Measurements from ENCODE around the gene TMTC4.

The TMTC4 gene

GRCh38 chr13:100645382-100645781, 29.2 kb downstream of the TMTC4 start:
- Histone ChIP-seq H3K4me3 (ENCODE audit: low read depth, low read length) (no peak overlapping the region), H3K36me3 (ENCODE audit: control insufficient read depth in 2 of 2, insufficient read depth in 1 of 2, low read length in 2 of 2) (peaks cover 0 to 4% of the 10 kb centered on the region in 2 experiments; a peak in 2 of 3 replicates), H3K9me3 (ENCODE audit: control insufficient read depth, insufficient read depth, low read depth, low read length) (no peaks in the 10 kb centered on the region), H3K27ac (ENCODE audit: extremely low read depth, low read depth, low read length) (no peak overlapping the region), H3K4me1 (ENCODE audit: control insufficient read depth, insufficient read depth, low read length) (no peaks in the 10 kb centered on the region)
- ChIA-PET CTCF (interaction anchor here (0.7 to 0.8 kb wide), 2 partner anchors 20 to 827 kb away, joined by 3 to 4 read pairs; no protein-coding TSS in a partner anchor), POLR2A (no interaction called here)
- no peak for TF ChIP-seq ZXDB (tag by site-specific recombination; IDR thresholded peaks at IDR 0.05)
- no peak for TF ChIP-seq CTCF (tag by site-specific recombination; IDR thresholded peaks at IDR 0.05)
- TF ChIP-seq ZNF544 (tag by site-specific recombination; IDR thresholded peaks at IDR 0.05): no peak
- TF ChIP-seq ZNF488 (tag by site-specific recombination; IDR thresholded peaks at IDR 0.05): no peak
- TF ChIP-seq ZNF10 (tag by site-specific recombination; IDR thresholded peaks at IDR 0.05): no peak
- TF ChIP-seq ZNF174 (tag by site-specific recombination; IDR thresholded peaks at IDR 0.05): no peak
- no peak for TF ChIP-seq ZNF148 (tag by site-specific recombination; IDR thresholded peaks at IDR 0.05; ENCODE audit: borderline replicate concordance)
- TF ChIP-seq ZNF768 (tag by site-specific recombination; IDR thresholded peaks at IDR 0.05): no peak
- no peak for TF ChIP-seq ZNF146 (tag by site-specific recombination; IDR thresholded peaks at IDR 0.05)
- TF ChIP-seq ZNF366 (tag by site-specific recombination; conservative IDR thresholded peaks at IDR 0.05): no peak
- TF ChIP-seq KLF10 (tag by site-specific recombination; IDR thresholded peaks at IDR 0.05): no peak
- TF ChIP-seq ZNF785 (tag by site-specific recombination; IDR thresholded peaks at IDR 0.05): no peak
- no peak for TF ChIP-seq ZNF658 (tag by site-specific recombination; IDR thresholded peaks at IDR 0.05)
- TF ChIP-seq EGR2 (tag by site-specific recombination; IDR thresholded peaks at IDR 0.05; ENCODE audit: low read depth): no peak
- TF ChIP-seq ZSCAN30 (tag by site-specific recombination; IDR thresholded peaks at IDR 0.05): no peak
- TF ChIP-seq ZBTB7A (tag by site-specific recombination; IDR thresholded peaks at IDR 0.05; ENCODE audit: low read depth): no peak
- TF ChIP-seq ZNF223 (tag by site-specific recombination; IDR thresholded peaks at IDR 0.05): no peak
- TF ChIP-seq ZSCAN18 (tag by site-specific recombination; IDR thresholded peaks at IDR 0.05): no peak
- TF ChIP-seq ZNF548 (tag by site-specific recombination; IDR thresholded peaks at IDR 0.05): no peak
- TF ChIP-seq PATZ1 (tag by site-specific recombination; IDR thresholded peaks at IDR 0.05): no peak
